OCI-LY7 (cell line): ENCODE data around the gene ZNF318.

Experiments
- CTCF ChIP-seq: fragments of 200-600 bp; sonication (generic); conservative IDR thresholded peaks from 2 replicates; pipeline ENCODE4 v1.5.1; 2014; ENCODE audit warnings: mild to moderate bottlenecking, antibody characterized with exemption, low read length, moderate library complexity, mixed read lengths
- EZH2phosphoT487 ChIP-seq: fragments of 200-600 bp; sonication (generic); IDR thresholded peaks from 2 replicates; pipeline ENCODE4 v1.6.1; 2018; ENCODE audit warnings: low read depth, borderline replicate concordance, mild to moderate bottlenecking, mixed run types, antibody characterized with exemption, low read length, moderate library complexity, mixed read lengths

GRCh38 chr6:43395776-43396175 is 26.3 kb upstream of the ZNF318 start:
- TF ChIP-seq CTCF (no peak), EZH2phosphoT487 (no peak)
